CD14-positive monocyte (primary cell): ENCODE data around the gene ITGB3. TPM values are rescaled to one million over a fixed set of nuclear protein-coding genes. Genes with fewer than 3 reads are reported as not detected.

ENCODE experiments used
- DNase-seq, 3 donors: peaks; one replicate each; pipeline ENCODE4 v3.0.0-alpha.2; 2011 to 2022
- H2AFZ ChIP-seq: 2 replicates; pipeline ENCODE4 v1.6.0; 2012; ENCODE audit warnings: mild to moderate bottlenecking, low read depth, low read length, inconsistent platforms; ENCODE audit not compliant: insufficient read depth, poor library complexity, severe bottlenecking
- H3K27ac ChIP-seq, 2 donors: 1 replicate in 1 of 2; 2 replicates in 1 of 2; pipeline ENCODE4 v1.5.1; 2012 to 2013; ENCODE audit warnings: low read length in 2 of 2, control low read depth in 1 of 2, inconsistent platforms in 1 of 2, low read depth in 1 of 2, mild to moderate bottlenecking in 1 of 2
- H3K27me3 ChIP-seq, 2 donors: one replicate each; pipeline versions ENCODE4 v1.6.0 to v1.6.1; 2011 to 2013; ENCODE audit warnings: low read length in 2 of 2; ENCODE audit not compliant: control insufficient read depth in 2 of 2, insufficient read depth in 2 of 2
- H3K36me3 ChIP-seq, 2 donors: replicated peaks in 1 of 2; 1 replicate in 1 of 2; 2 replicates in 1 of 2; pipeline versions ENCODE4 v1.5.1 to v1.6.1; 2012 to 2013; ENCODE audit warnings: low read length in 2 of 2, control low read depth in 1 of 2, inconsistent platforms in 1 of 2, mild to moderate bottlenecking in 1 of 2; ENCODE audit not compliant: insufficient read depth in 2 of 2, control insufficient read depth in 1 of 2
- H3K4me1 ChIP-seq, 2 donors: 1 replicate in 1 of 2; 2 replicates in 1 of 2; pipeline versions ENCODE4 v1.5.1 to v1.6.1; 2012 to 2013; ENCODE audit warnings: low read length in 2 of 2, control low read depth in 1 of 2, inconsistent platforms in 1 of 2, mild to moderate bottlenecking in 1 of 2, moderate library complexity in 1 of 2; ENCODE audit not compliant: insufficient read depth in 2 of 2, control insufficient read depth in 1 of 2
- H3K4me2 ChIP-seq: replicated peaks from 2 replicates; pipeline ENCODE3; 2012; ENCODE audit warnings: low read length, moderate library complexity, mild to moderate bottlenecking; ENCODE audit not compliant: poor library complexity, severe bottlenecking; ENCODE audit errors: extremely low read depth
- H3K4me3 ChIP-seq, 3 experiments: fragments of 200-600 bp in 1 of 3; sonication (generic) in 1 of 3; replicated peaks in 1 of 3; 1 replicate in 2 of 3; 2 replicates in 1 of 3; pipeline ENCODE4 v1.5.1; 2011 to 2013; ENCODE audit warnings: low read length in 3 of 3, mild to moderate bottlenecking in 3 of 3, control low read depth in 2 of 3, low read depth in 2 of 3, inconsistent platforms in 1 of 3, moderate library complexity in 1 of 3
- H3K79me2 ChIP-seq: 2 replicates; pipeline ENCODE4 v1.6.0; 2012; ENCODE audit warnings: mild to moderate bottlenecking, control low read depth, inconsistent platforms, low read length, moderate library complexity; ENCODE audit not compliant: insufficient read depth
- H3K9ac ChIP-seq: 2 replicates; pipeline ENCODE4 v1.6.0; 2017; ENCODE audit warnings: low read length, mild to moderate bottlenecking; ENCODE audit not compliant: insufficient read depth, poor library complexity, severe bottlenecking
- H3K9me3 ChIP-seq, 2 donors: replicated peaks in 1 of 2; 1 replicate in 1 of 2; 2 replicates in 1 of 2; pipeline versions ENCODE4 v1.5.1 to v1.6.1; 2012 to 2013; ENCODE audit warnings: low read length in 2 of 2, control low read depth in 1 of 2; ENCODE audit not compliant: control insufficient read depth in 1 of 2, insufficient read depth in 1 of 2
- H4K20me1 ChIP-seq: 2 replicates; pipeline ENCODE4 v1.6.0; 2012; ENCODE audit warnings: mild to moderate bottlenecking, low read length, control low read depth, moderate library complexity; ENCODE audit not compliant: insufficient read depth
- H3K27ac Mint-ChIP-seq, 7 donors: one replicate each; pipeline ENCODE4 v1.8.0; 2020; ENCODE audit warnings: mild to moderate bottlenecking in 7 of 7, mixed read lengths in 7 of 7, moderate library complexity in 6 of 7, inconsistent platforms in 2 of 7
- H3K27me3 Mint-ChIP-seq, 3 donors: one replicate each; pipeline ENCODE4 v1.8.0; 2021 to 2022; ENCODE audit warnings: low read depth in 3 of 3, mild to moderate bottlenecking in 3 of 3, mixed read lengths in 3 of 3, moderate library complexity in 3 of 3, inconsistent platforms in 1 of 3
- H3K36me3 Mint-ChIP-seq, 2 donors: one replicate each; pipeline ENCODE4 v1.8.0; 2020; ENCODE audit warnings: mixed read lengths in 2 of 2, inconsistent platforms in 1 of 2, mild to moderate bottlenecking in 1 of 2
- H3K4me1 Mint-ChIP-seq: one replicate; pipeline ENCODE4 v1.8.0; 2020; ENCODE audit warnings: mild to moderate bottlenecking, mixed read lengths
- H3K4me3 Mint-ChIP-seq, 2 donors: one replicate each; pipeline ENCODE4 v1.8.0; 2020; ENCODE audit warnings: mild to moderate bottlenecking in 2 of 2, mixed read lengths in 2 of 2, moderate library complexity in 1 of 2
- H3K9me3 Mint-ChIP-seq, 7 donors: one replicate each; pipeline ENCODE4 v1.8.0; 2020 to 2022; ENCODE audit warnings: mixed read lengths in 7 of 7, mild to moderate bottlenecking in 6 of 7, moderate library complexity in 6 of 7, inconsistent platforms in 2 of 7
- WGBS: methylation state at CpG from one replicate; pipeline ENCODE4 v1.1.5; 2013; ENCODE audit warnings: missing lambda C conversion rate; ENCODE audit not compliant: insufficient coverage; 5-methylcytosine and 5-hydroxymethylcytosine counted together
- intact Hi-C, 2 donors: fragments of 100-400 bp; cut with micrococcal nuclease; formaldehyde crosslinking; loops; one replicate each; pipeline versions ENCODE4 v1.15.0 to v1.15.1; 2023
- polyA plus RNA-seq, 3 donors: library from polyadenylated mRNA; depleted of rRNA in 1 of 3; unstranded in 2 of 3; stranded (reverse) in 1 of 3; fragments of 300-500 nt in 2 of 3; fragments of >200 nt in 1 of 3; fragmentation: Illumina TruSeq in 2 of 3; gene quantifications; 1 replicate in 2 of 3; 2 replicates in 1 of 3; pipeline ENCODE4 v1.2.3, GENCODE V29; 2012 to 2021
- TF ChIP-seq, protein P1 (sequence below): fragments of 200-600 bp; IDR thresholded peaks from one replicate; pipeline ENCODE4 v1.8.0; 2022; ENCODE audit warnings: antibody characterized with exemption, mild to moderate bottlenecking

The ITGB3 gene
- polyA plus RNA-seq, 3 donors = 0.01 to 1.6 (median 1.3) TPM

DNA sequence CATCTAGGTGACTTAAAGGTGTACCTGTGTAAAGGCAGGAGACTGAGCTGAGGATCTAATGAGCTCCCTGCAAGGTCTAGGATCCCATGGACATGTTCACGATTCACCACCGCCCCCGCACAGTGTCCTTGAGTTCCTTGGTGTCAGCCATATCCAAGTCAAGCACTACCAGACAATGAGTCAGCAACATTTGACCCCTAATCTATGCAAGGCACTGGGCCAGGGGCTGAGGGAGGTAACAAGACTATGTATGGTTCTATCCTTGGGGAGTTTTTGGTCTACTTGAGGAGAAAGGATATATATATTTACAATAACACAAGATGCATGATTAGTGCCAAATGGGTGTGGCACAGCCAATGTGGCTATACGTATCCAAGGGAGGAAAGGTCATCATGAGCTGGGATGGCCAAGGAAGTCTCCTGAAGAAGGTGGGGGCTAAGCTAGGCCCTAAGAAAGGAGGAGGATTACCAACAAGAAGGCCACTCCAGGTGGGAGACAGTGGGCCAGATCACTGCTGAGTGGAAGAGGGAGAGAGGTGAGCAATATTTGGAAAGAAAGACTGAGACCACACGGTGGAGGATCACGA is 35.0 kb downstream of the ITGB3 start:
- intact Hi-C loops = no loop called here
- Mint-ChIP-seq H3K4me3 (no peak overlapping the region), H3K36me3 (no peaks in the 10 kb centered on the region), H3K27ac (no peak overlapping the region), H3K9me3 (peaks cover 0 to 2% (median 0%) of the 10 kb centered on the region in 7 donors), H3K4me1 (peaks cover 8% of the 10 kb centered on the region), H3K27me3 (peaks cover 1 to 3% (median 2%) of the 10 kb centered on the region in 3 donors)
- no peaks in the 10 kb centered on the region for H3K27me3 ChIP-seq
- 83% methylated on average over 3 of the region's 6 CpGs for WGBS
- H3K4me2 ChIP-seq = no peak overlapping the region
- H3K9ac ChIP-seq = no peak overlapping the region
- H3K36me3 ChIP-seq = no peaks in the 10 kb centered on the region
- H3K9me3 ChIP-seq = no peaks in the 10 kb centered on the region
- H3K27ac ChIP-seq = no peak overlapping the region
- H3K4me3 ChIP-seq = no peak overlapping the region
- H4K20me1 ChIP-seq = no peaks in the 10 kb centered on the region
- no peak for DNase-seq
- H2AFZ ChIP-seq = no peak overlapping the region
- H3K79me2 ChIP-seq = no peaks in the 10 kb centered on the region
- no peaks in the 10 kb centered on the region for H3K4me1 ChIP-seq
- TF ChIP-seq, protein P1, sequence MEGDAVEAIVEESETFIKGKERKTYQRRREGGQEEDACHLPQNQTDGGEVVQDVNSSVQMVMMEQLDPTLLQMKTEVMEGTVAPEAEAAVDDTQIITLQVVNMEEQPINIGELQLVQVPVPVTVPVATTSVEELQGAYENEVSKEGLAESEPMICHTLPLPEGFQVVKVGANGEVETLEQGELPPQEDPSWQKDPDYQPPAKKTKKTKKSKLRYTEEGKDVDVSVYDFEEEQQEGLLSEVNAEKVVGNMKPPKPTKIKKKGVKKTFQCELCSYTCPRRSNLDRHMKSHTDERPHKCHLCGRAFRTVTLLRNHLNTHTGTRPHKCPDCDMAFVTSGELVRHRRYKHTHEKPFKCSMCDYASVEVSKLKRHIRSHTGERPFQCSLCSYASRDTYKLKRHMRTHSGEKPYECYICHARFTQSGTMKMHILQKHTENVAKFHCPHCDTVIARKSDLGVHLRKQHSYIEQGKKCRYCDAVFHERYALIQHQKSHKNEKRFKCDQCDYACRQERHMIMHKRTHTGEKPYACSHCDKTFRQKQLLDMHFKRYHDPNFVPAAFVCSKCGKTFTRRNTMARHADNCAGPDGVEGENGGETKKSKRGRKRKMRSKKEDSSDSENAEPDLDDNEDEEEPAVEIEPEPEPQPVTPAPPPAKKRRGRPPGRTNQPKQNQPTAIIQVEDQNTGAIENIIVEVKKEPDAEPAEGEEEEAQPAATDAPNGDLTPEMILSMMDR = no peak

DNA sequence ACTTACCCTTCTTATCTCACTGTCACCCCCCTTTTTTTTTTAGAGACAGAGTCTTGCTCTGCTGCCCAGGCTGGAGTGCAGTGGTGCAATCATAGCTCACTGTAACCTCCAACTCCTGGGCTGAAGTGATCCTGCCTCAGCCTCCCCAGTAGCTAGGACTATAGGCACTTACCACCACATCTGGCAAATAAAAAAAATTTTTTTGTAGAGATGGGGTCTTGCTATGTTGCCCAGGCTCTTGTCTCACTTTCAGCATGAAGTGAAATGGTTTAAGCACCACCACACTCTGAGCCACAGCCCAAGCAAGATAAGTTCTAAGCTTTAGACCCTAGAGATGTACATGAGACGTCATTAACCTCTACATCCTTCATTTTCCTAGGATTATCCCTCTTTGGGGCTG is 35.7 kb downstream of the ITGB3 start:
- intact Hi-C loops = no loop called here
- WGBS = 100% methylated on average over 1 of the region's 1 CpG
- H3K4me3 ChIP-seq = no peak overlapping the region
- TF ChIP-seq, protein P1 = no peak
- no peaks in the 10 kb centered on the region for H3K79me2 ChIP-seq
- Mint-ChIP-seq H3K27ac (no peak overlapping the region), H3K9me3 (peaks cover 0 to 2% (median 0%) of the 10 kb centered on the region in 7 donors), H3K36me3 (no peaks in the 10 kb centered on the region), H3K4me1 (peaks cover 11% of the 10 kb centered on the region), H3K4me3 (no peak overlapping the region), H3K27me3 (peaks cover 1 to 3% (median 2%) of the 10 kb centered on the region in 3 donors)
- no peak overlapping the region for H3K27ac ChIP-seq
- H3K4me1 ChIP-seq = no peaks in the 10 kb centered on the region
- no peak overlapping the region for H2AFZ ChIP-seq
- H3K9me3 ChIP-seq = no peaks in the 10 kb centered on the region
- no peaks in the 10 kb centered on the region for H3K36me3 ChIP-seq
- DNase-seq = no peak
- H3K4me2 ChIP-seq = no peak overlapping the region
- no peaks in the 10 kb centered on the region for H4K20me1 ChIP-seq
- no peaks in the 10 kb centered on the region for H3K27me3 ChIP-seq
- H3K9ac ChIP-seq = no peak overlapping the region
